Epithelial cell of alveolus of lung (primary cell): ENCODE data around the gene MCF2. TPM values are rescaled to one million over a fixed set of nuclear protein-coding genes. Genes with fewer than 3 reads are reported as not detected.

ENCODE experiments used
- total RNA-seq: library from RNA; depleted of rRNA; stranded (reverse); fragments of >200 nt; gene quantifications from 2 replicates; pipeline ENCODE4 v1.2.1, GENCODE V29; 2015

The MCF2 gene
- not detected in 2 replicates for total RNA-seq

GRCh38 chrX:139708067-139708466, at the start of gene MCF2:
TSS of gene MCF2 (minus strand) at chrX:139708167. CDS start at chrX:139651744, 56,423 bp downstream.

Other genes with a start within 250 kb of the MCF2 start
- not detected in 2 replicates for gene F9, start 177.4 kb downstream of the MCF2 start, total RNA-seq
- 21.9 and 28.3 TPM in 2 replicates for gene ATP11C, start 224.9 kb upstream of the MCF2 start, total RNA-seq